ENCODE results near the gene HSPB8. TPM values are rescaled to one million over a fixed set of nuclear protein-coding genes. Genes with fewer than 3 reads are reported as not detected.
A peak's percentile ranks its signal among the peaks of the same experiment; 100 is the strongest.

The HSPB8 gene
- total RNA-seq, 1 experiment from 2014 or later, result 6.7 TPM

- TF ChIP-seq USF1 (CRISPR knock-in tag; IDR thresholded peaks at IDR 0.05) (peak; percentile 95), FOXK1 (CRISPR knock-in tag; IDR thresholded peaks at IDR 0.05) (0 out of 2 replicates have a peak, but pooled peaks have one; percentile 20), ZSCAN18 (CRISPR knock-in tag; IDR thresholded peaks at IDR 0.05) (no peak), TP53 (CRISPR knock-in tag; IDR thresholded peaks at IDR 0.05) (no peak), NFYB (CRISPR knock-in tag; conservative IDR thresholded peaks at IDR 0.05; ENCODE audit: low read depth) (peak; percentile 56)
- TF ChIP-seq, protein P1, sequence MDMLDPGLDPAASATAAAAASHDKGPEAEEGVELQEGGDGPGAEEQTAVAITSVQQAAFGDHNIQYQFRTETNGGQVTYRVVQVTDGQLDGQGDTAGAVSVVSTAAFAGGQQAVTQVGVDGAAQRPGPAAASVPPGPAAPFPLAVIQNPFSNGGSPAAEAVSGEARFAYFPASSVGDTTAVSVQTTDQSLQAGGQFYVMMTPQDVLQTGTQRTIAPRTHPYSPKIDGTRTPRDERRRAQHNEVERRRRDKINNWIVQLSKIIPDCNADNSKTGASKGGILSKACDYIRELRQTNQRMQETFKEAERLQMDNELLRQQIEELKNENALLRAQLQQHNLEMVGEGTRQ (CRISPR knock-in tag; IDR thresholded peaks at IDR 0.05), result peak; percentile 94
- TF ChIP-seq, protein P2, sequence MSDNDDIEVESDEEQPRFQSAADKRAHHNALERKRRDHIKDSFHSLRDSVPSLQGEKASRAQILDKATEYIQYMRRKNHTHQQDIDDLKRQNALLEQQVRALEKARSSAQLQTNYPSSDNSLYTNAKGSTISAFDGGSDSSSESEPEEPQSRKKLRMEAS (CRISPR knock-in tag; IDR thresholded peaks at IDR 0.05), result no peak
- ChIA-PET CTCF (interaction anchor here (0.6 to 1.0 kb wide), 5 partner anchors 29 to 248 kb away, joined by 3 to 7 read pairs (median 3); no protein-coding TSS in a partner anchor), POLR2A (interaction anchor here (1.3 kb wide), 1 partner anchor 75 kb away, joined by 4 read pairs; no protein-coding TSS in a partner anchor)
- ATAC-seq (peak; percentile 88), DNase-seq (ENCODE audit: low spot score) (peak; percentile 78)
- Mint-ChIP-seq H3K9me3 (peaks cover 10% of the 10 kb centered on the region), H3K4me1 (peaks cover 45% of the 10 kb centered on the region), H3K36me3 (no peaks in the 10 kb centered on the region), H3K27me3 (ENCODE audit: low read depth) (no peaks in the 10 kb centered on the region; the same call in 1 of the 2 replicates), H3K4me3 (peak overlapping the region; percentile 52), H3K27ac (peak overlapping the region; percentile 60; the same call in 1 of the 2 replicates)
Measured at GRCh38 chr12:119229837-119230236, 51.1 kb downstream of the HSPB8 start.

GRCh38 chr12:119230807-119231206, 52.1 kb downstream of the HSPB8 start:
- Mint-ChIP-seq H3K9me3 (peaks cover 10% of the 10 kb centered on the region), H3K27me3 (ENCODE audit: low read depth) (no peaks in the 10 kb centered on the region; the same call in 1 of the 2 replicates), H3K4me1 (peaks cover 45% of the 10 kb centered on the region), H3K27ac (no peak overlapping the region), H3K4me3 (no peak overlapping the region), H3K36me3 (no peaks in the 10 kb centered on the region)
- ChIA-PET CTCF (interaction anchor here (1.0 kb wide), 1 partner anchor 76 kb away, joined by 3 read pairs; no protein-coding TSS in a partner anchor), POLR2A (no interaction called here)
- ATAC-seq (no peak), DNase-seq (ENCODE audit: low spot score) (no peak)
- TF ChIP-seq JAZF1 (CRISPR knock-in tag; IDR thresholded peaks at IDR 0.05) (no peak), E2F5 (CRISPR knock-in tag; IDR thresholded peaks at IDR 0.05) (no peak), NR2C2 (CRISPR knock-in tag; IDR thresholded peaks at IDR 0.05) (no peak), MLX (CRISPR knock-in tag; IDR thresholded peaks at IDR 0.05) (no peak), NFE2L1 (CRISPR knock-in tag; IDR thresholded peaks at IDR 0.05) (no peak), ZNF281 (CRISPR knock-in tag; IDR thresholded peaks at IDR 0.05) (no peak)
- TF ChIP-seq, protein P3, sequence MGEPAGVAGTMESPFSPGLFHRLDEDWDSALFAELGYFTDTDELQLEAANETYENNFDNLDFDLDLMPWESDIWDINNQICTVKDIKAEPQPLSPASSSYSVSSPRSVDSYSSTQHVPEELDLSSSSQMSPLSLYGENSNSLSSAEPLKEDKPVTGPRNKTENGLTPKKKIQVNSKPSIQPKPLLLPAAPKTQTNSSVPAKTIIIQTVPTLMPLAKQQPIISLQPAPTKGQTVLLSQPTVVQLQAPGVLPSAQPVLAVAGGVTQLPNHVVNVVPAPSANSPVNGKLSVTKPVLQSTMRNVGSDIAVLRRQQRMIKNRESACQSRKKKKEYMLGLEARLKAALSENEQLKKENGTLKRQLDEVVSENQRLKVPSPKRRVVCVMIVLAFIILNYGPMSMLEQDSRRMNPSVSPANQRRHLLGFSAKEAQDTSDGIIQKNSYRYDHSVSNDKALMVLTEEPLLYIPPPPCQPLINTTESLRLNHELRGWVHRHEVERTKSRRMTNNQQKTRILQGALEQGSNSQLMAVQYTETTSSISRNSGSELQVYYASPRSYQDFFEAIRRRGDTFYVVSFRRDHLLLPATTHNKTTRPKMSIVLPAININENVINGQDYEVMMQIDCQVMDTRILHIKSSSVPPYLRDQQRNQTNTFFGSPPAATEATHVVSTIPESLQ (CRISPR knock-in tag; IDR thresholded peaks at IDR 0.05), result no peak

All from WTC11 (cell line).